Fibroblast of skin of left quadriceps (primary cell): ENCODE results near the gene HSD17B13.
"Not testable (repeated sequence)": the region's sequence is repeated elsewhere in the genome, so short reads cannot be mapped to it uniquely, and the experiment has no call there.

ENCODE experiments used
- DNase-seq, 2 experiments: peaks; one replicate each; pipeline ENCODE4 v3.0.0-alpha.2; 2013; ENCODE audit warnings: low read depth in 2 of 2

Gene HSD17B13

GRCh38 chr4:87322754-87323153 lies at the start of gene HSD17B13:
HSD17B13 (minus strand) TSS chr4:87322882; CDS start chr4:87322841, 41 bp downstream.
- no peak for DNase-seq

- DNase-seq, result no peak
These were observed 47.4 kb upstream of the HSD17B13 start for GRCh38 chr4:87370068-87370467.

GRCh38 chr4:87366521-87367162 lies 44.0 kb upstream of the HSD17B13 start:
- no peak for DNase-seq

GRCh38 chr4:87365348-87365747 lies 42.7 kb upstream of the HSD17B13 start:
- DNase-seq, result no peak

- DNase-seq, result no peak
These were observed 40.9 kb upstream of the HSD17B13 start for GRCh38 chr4:87363552-87363951.

GRCh38 chr4:87360338-87360935 lies 37.8 kb upstream of the HSD17B13 start:
- DNase-seq, result no peak

- no peak for DNase-seq
These were observed 36.6 kb upstream of the HSD17B13 start for GRCh38 chr4:87359258-87359657.

GRCh38 chr4:87356832-87357526 lies 34.3 kb upstream of the HSD17B13 start:
- DNase-seq, result no peak

GRCh38 chr4:87354168-87355102 lies 31.8 kb upstream of the HSD17B13 start:
- DNase-seq, result peak in 1 of 2 experiments; percentile 7

- peak; percentile 25 to 33 for DNase-seq
These were observed 30.9 kb upstream of the HSD17B13 start for GRCh38 chr4:87353592-87353991.

- DNase-seq, result no peak
These were observed 22.5 kb upstream of the HSD17B13 start for GRCh38 chr4:87345139-87345538.

GRCh38 chr4:87342872-87343271 lies 20.2 kb upstream of the HSD17B13 start:
- no peak for DNase-seq

- DNase-seq, result not testable (repeated sequence)
These were observed 19.4 kb upstream of the HSD17B13 start for GRCh38 chr4:87341954-87342635.

GRCh38 chr4:87339440-87339839 lies 16.8 kb upstream of the HSD17B13 start:
- DNase-seq, result no peak

GRCh38 chr4:87337361-87337760 lies 14.7 kb upstream of the HSD17B13 start:
- DNase-seq, result no peak

- no peak for DNase-seq
These were observed 10.6 kb upstream of the HSD17B13 start for GRCh38 chr4:87333267-87333666.

- no peak for DNase-seq
These were observed 8.1 kb upstream of the HSD17B13 start for GRCh38 chr4:87330761-87331160.

- DNase-seq, result no peak
These were observed 4.5 kb upstream of the HSD17B13 start for GRCh38 chr4:87327136-87327535.

- DNase-seq, result no peak
These were observed 3.8 kb upstream of the HSD17B13 start for GRCh38 chr4:87326460-87326859.

- DNase-seq, result no peak
These were observed 794 bp downstream of the HSD17B13 start for GRCh38 chr4:87321888-87322287.

- DNase-seq, result no peak
These were observed 5.2 kb downstream of the HSD17B13 start for GRCh38 chr4:87317527-87317926.
